Upper lobe of left lung (tissue), 6 donors: ENCODE data around the gene NBEA. TPM values are rescaled to one million over a fixed set of nuclear protein-coding genes. Genes with fewer than 3 reads are reported as not detected.

Source experiments
- ATAC-seq, 2 donors: fragments of 200-7000 bp; cut with Tn5 transposase; one replicate each; pipeline ENCODE4 v1.9.1; 2022; ENCODE audit warnings: mild to moderate bottlenecking in 2 of 2, moderate library complexity in 2 of 2; ENCODE audit not compliant: low FRiP score in 2 of 2
- DNase-seq, 2 donors: peaks; one replicate each; pipeline ENCODE4 v3.0.0-alpha.2; 2019 to 2020
- H3K27ac ChIP-seq, 4 donors: fragments of 200-600 bp; sonication (generic); one replicate each; pipeline ENCODE4 v1.5.1; 2016 to 2019
- H3K27me3 ChIP-seq, 4 donors: fragments of 200-600 bp; sonication (generic); one replicate each; pipeline ENCODE4 v1.5.1; 2017 to 2019
- H3K36me3 ChIP-seq, 4 donors: fragments of 200-600 bp; sonication (generic); one replicate each; pipeline ENCODE4 v1.5.1; 2016 to 2019
- H3K4me1 ChIP-seq, 4 donors: fragments of 200-600 bp; sonication (generic); one replicate each; pipeline ENCODE4 v1.5.1; 2018 to 2019
- H3K4me3 ChIP-seq, 4 donors: fragments of 200-600 bp; sonication (generic); one replicate each; pipeline ENCODE4 v1.5.1; 2017 to 2019; ENCODE audit warnings: mild to moderate bottlenecking in 2 of 4, moderate library complexity in 1 of 4
- H3K9me3 ChIP-seq, 4 donors: fragments of 200-600 bp; sonication (generic); one replicate each; pipeline ENCODE4 v1.5.1; 2018 to 2019
- EP300 ChIP-seq, 4 donors: sonication (generic); formaldehyde crosslinking; IDR thresholded peaks; one replicate each; pipeline ENCODE4 v1.5.1; 2017; ENCODE audit warnings: antibody characterized with exemption in 4 of 4, control low read depth in 2 of 4
- POLR2A ChIP-seq, 4 donors: fragments of 450-650 bp; IDR thresholded peaks; one replicate each; pipeline ENCODE4 v1.5.1; 2016 to 2017; ENCODE audit warnings: antibody characterized with exemption in 4 of 4, mild to moderate bottlenecking in 2 of 4
- POLR2AphosphoS5 ChIP-seq, 2 donors: sonication (generic); formaldehyde crosslinking; IDR thresholded peaks; one replicate each; pipeline ENCODE4 v1.5.1; 2017; ENCODE audit warnings: antibody characterized with exemption in 2 of 2
- WGBS, 2 donors: methylation state at CpG; one replicate each; pipeline ENCODE4 v1.1.5; 2017 to 2018; 5-methylcytosine and 5-hydroxymethylcytosine counted together
- total RNA-seq, 6 donors: library from RNA; depleted of rRNA in 4 of 6; stranded (reverse); fragments of >200 nt in 4 of 6; gene quantifications; one replicate each; pipeline versions ENCODE4 v1.1.0 to v1.2.1, GENCODE V29; 2016 to 2021
- TF ChIP-seq, protein P1 (sequence below), 6 experiments: fragments of 450-650 bp in 4 of 6; fragments of 200-600 bp in 2 of 6; sonication (generic) in 2 of 6; IDR thresholded peaks; one replicate each; pipeline ENCODE4 v1.5.1; 2016 to 2019; ENCODE audit warnings: antibody characterized with exemption in 6 of 6
- donor health status: DM: no; HTN: no; CAD: no; lungs with moderate emphysema.
- donor health status: DM: no; HTN: yes; CAD: no; lungs with severe emphysema.

NBEA gene
- total RNA-seq, 6 donors from 2014 or later = 2.7 to 21.4 (median 5.5) TPM

DNA sequence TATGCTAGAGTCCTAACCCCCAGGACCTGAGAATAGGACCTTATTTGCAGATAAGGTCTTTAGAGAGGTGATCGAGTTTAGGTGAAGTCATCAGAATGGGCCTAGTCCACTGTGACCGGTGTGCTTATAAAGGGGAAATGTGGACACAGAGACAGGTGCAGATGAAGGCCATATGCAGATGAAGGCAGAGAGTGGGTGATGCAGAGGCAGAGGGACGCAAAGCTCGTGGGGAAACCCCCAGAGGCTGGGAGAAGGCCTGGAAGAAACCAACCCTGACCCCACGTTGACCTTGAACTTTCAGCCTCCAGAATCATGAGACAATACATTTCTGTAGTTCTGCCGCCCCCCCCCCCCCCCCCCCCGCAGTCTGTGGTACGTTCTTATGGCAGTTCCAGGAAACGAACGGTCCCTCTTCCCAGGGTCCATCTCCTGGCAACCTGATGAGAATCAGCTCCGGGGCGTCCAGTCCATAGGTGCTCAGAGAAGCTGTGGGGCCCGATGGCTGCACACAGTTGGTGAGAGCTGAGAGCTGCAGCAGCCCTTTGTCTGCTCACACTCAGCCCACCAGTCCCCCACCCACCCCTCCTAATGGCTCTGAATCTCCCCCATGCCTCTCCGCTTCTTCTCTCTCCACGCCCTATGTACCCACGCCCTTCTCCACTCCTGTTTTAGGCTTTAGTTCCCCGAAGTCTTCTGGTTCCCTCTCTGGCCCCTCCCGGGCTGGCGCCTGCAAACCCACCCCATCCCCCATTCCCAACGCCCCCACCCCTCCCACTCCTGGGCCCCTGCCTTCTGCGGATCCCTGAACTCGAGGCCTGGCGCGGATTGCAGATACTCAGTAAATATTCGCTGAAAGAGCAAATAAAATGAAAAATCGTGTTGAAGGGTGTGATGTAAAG, 752.7 kb downstream of the NBEA start:
- ATAC-seq (no peak), DNase-seq (no peak)
- Histone ChIP-seq H3K27me3 (no peaks in the 10 kb centered on the region), H3K4me1 (no peaks in the 10 kb centered on the region), H3K27ac (no peak overlapping the region), H3K9me3 (no peaks in the 10 kb centered on the region), H3K36me3 (no peaks in the 10 kb centered on the region), H3K4me3 (no peak overlapping the region)
- TF ChIP-seq POLR2A (IDR thresholded peaks at IDR 0.05) (no peak), EP300 (IDR thresholded peaks at IDR 0.05) (no peak), POLR2AphosphoS5 (IDR thresholded peaks at IDR 0.05) (no peak)
- TF ChIP-seq, protein P1, sequence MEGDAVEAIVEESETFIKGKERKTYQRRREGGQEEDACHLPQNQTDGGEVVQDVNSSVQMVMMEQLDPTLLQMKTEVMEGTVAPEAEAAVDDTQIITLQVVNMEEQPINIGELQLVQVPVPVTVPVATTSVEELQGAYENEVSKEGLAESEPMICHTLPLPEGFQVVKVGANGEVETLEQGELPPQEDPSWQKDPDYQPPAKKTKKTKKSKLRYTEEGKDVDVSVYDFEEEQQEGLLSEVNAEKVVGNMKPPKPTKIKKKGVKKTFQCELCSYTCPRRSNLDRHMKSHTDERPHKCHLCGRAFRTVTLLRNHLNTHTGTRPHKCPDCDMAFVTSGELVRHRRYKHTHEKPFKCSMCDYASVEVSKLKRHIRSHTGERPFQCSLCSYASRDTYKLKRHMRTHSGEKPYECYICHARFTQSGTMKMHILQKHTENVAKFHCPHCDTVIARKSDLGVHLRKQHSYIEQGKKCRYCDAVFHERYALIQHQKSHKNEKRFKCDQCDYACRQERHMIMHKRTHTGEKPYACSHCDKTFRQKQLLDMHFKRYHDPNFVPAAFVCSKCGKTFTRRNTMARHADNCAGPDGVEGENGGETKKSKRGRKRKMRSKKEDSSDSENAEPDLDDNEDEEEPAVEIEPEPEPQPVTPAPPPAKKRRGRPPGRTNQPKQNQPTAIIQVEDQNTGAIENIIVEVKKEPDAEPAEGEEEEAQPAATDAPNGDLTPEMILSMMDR (IDR thresholded peaks at IDR 0.05) = no peak
- 87 to 93% methylated on average over 19 to 26 of the region's 26 CpGs for WGBS, 2 donors

DNA sequence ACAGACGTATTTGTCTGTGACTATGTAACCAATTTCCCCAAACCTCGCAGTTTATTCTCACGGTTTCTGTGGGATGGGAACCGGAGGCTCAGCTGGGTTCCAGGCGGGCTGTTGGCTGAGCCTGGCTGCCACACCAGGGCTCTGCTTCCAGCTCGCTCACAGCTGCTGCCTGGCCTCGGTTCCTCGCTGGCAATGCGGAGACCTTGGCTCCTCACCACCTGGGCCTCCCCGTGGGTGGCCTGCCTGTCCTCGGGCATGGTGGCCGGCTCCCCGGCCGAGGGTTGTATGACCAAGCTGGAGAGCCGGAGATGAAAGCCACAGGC, 753.3 kb downstream of the NBEA start:
- no peak overlapping the region for H3K27ac ChIP-seq
- TF ChIP-seq POLR2AphosphoS5 (IDR thresholded peaks at IDR 0.05) (no peak), EP300 (IDR thresholded peaks at IDR 0.05) (no peak), POLR2A (IDR thresholded peaks at IDR 0.05) (no peak)
- TF ChIP-seq, protein P1 (IDR thresholded peaks at IDR 0.05) = no peak
- 85 to 88% methylated on average over 9 to 15 of the region's 15 CpGs for WGBS, 2 donors

DNA sequence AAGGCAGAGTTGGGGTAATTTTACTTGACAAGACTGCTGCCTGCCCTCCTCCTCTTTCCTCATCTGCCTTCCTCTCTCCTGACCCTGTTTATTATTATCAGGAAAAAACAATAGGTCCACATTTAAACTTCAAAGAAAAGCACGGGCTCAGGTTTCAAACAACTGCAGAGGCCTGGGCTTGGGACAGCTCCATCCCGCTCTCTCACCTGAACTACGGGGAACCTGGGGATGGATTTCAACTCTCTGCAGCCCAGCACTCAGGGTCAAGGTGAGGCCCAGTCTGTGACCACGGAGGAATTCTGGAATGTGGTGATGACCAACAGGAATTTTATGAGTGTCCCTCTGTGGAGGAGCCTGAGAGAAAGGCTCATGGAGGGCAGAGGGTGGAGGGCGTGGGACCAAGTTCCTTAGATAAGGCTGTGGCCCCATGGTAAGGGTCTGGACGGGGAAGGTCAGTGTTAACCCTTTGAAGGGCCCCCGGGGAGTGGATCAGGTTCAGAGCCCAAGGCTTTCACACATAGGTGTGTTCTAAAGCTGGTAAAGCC, 755.2 kb downstream of the NBEA start:
- Histone ChIP-seq H3K36me3 (no peaks in the 10 kb centered on the region), H3K27ac (no peak overlapping the region), H3K4me3 (no peak overlapping the region), H3K27me3 (no peaks in the 10 kb centered on the region), H3K9me3 (no peaks in the 10 kb centered on the region), H3K4me1 (no peaks in the 10 kb centered on the region)
- TF ChIP-seq, protein P1 (IDR thresholded peaks at IDR 0.05) = no peak
- TF ChIP-seq EP300 (IDR thresholded peaks at IDR 0.05) (no peak), POLR2A (IDR thresholded peaks at IDR 0.05) (no peak)
- WGBS, 2 donors = 56 to 69% methylated on average over 7 of the region's 7 CpGs
- no peak for DNase-seq
- ATAC-seq = peak in 1 of 2 donors; percentile 5

More for the DNA sequence above, 753.3 kb downstream of the NBEA start:
- no peaks in the 10 kb centered on the region for H3K4me1 ChIP-seq
- no peak overlapping the region for H3K4me3 ChIP-seq
- H3K36me3 ChIP-seq = no peaks in the 10 kb centered on the region
- ATAC-seq = no peak
- H3K27me3 ChIP-seq = no peaks in the 10 kb centered on the region
- DNase-seq = peak in 1 of 2 donors; percentile 71
- no peaks in the 10 kb centered on the region for H3K9me3 ChIP-seq

DNA sequence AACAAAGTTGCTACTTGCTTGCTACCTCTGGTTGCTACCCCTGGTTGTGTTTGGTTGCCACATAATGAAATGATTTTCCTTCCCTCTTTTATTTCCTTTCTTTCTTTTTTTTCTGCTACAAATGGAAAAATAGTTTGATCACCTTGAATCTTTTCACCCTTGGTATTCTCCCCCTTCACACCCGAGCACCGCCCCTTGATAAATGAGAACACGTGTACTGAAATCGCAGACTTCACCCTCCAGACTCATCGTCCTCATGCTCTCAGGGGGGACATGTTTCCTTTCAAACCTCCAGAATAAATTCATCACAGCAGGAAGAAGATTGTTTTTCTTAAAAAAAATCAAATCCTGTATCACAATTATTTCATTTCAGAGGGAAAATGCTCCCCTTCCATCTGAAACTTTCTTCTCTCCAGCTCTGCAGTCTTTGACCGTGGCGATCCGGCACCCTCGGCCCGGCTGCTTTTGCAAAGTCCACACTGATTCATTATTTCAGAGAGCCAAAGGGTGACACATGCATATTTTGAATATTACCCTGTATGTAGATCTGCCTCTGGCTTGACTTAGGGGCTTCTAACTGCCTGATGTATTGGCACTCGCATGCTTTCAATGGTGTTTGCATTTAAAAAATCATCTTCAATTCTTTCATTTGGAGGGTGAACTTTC, 757.0 kb downstream of the NBEA start:
- Histone ChIP-seq H3K27ac (no peak overlapping the region), H3K4me1 (no peaks in the 10 kb centered on the region), H3K36me3 (no peaks in the 10 kb centered on the region), H3K4me3 (no peak overlapping the region), H3K9me3 (no peaks in the 10 kb centered on the region), H3K27me3 (no peaks in the 10 kb centered on the region)
- 77 to 86% methylated on average over 11 of the region's 11 CpGs for WGBS, 2 donors
- ATAC-seq (peak in 1 of 2 donors; percentile 75), DNase-seq (no peak)
- no peak for TF ChIP-seq POLR2A (IDR thresholded peaks at IDR 0.05)
- TF ChIP-seq, protein P1 (IDR thresholded peaks at IDR 0.05) = no peak
- no peak for TF ChIP-seq POLR2AphosphoS5 (IDR thresholded peaks at IDR 0.05)
